ENCODE data around the gene MAP3K5. TPM values are rescaled to one million over a fixed set of nuclear protein-coding genes. Genes with fewer than 3 reads are reported as not detected.
A peak's percentile ranks its signal among the peaks of the same experiment; 100 is the strongest.

Gene MAP3K5
- total and polyA plus RNA-seq, 9 of the 15 experiments (the other 6 are each of a cell fraction or from before 2014, with no cell fraction given): 2.2 to 13.0 (median 9.9) TPM

GRCh38 chr6:136749359-136749997, 42.8 kb downstream of the MAP3K5 start (continued):
- TF ChIP-seq ZFPM2 (CRISPR knock-in tag; IDR thresholded peaks at IDR 0.05) (no peak), TSC22D4 (tag; IDR thresholded peaks at IDR 0.05) (no peak), NCOA4 (IDR thresholded peaks at IDR 0.05; ENCODE audit: partially characterized antibody) (no peak), ZNF318 (IDR thresholded peaks at IDR 0.05; ENCODE audit: borderline replicate concordance in 1 of 2, low read depth in 1 of 2) (no peak), ZBTB8A (IDR thresholded peaks at IDR 0.05; ENCODE audit: partially characterized antibody) (no peak), ZBTB43 (CRISPR knock-in tag; IDR thresholded peaks at IDR 0.05) (no peak), ATF6 (CRISPR knock-in tag; IDR thresholded peaks at IDR 0.05) (0 out of 2 replicates have a peak, but pooled peaks have one; percentile 60), SP1 (CRISPR knock-in tag; IDR thresholded peaks at IDR 0.05) (0 out of 2 replicates have a peak, but pooled peaks have one; percentile 25), ZEB2 (IDR thresholded peaks at IDR 0.05) (no peak), KDM1A (IDR thresholded peaks at IDR 0.05) (peak; percentile 17 to 41; a peak in 1 of 4 replicates), PHF8 (IDR thresholded peaks at IDR 0.05; ENCODE audit: borderline replicate concordance, low read length) (no peak), SAFB2 (IDR thresholded peaks at IDR 0.05; ENCODE audit: borderline replicate concordance, low read depth, low read length, severe bottlenecking) (no peak), ZBTB12 (CRISPR knock-in tag; IDR thresholded peaks at IDR 0.05) (no peak), SNAPC5 (CRISPR knock-in tag; IDR thresholded peaks at IDR 0.05) (no peak), ZC3H11A (IDR thresholded peaks at IDR 0.05; ENCODE audit: low read depth, low read length) (no peak)
